Activated T-cell treated with anti-CD3 and anti-CD28 coated beads for 4 hours (primary cell): ENCODE data around the gene KRT39.
"Not testable (repeated sequence)": the region's sequence is repeated elsewhere in the genome, so short reads cannot be mapped to it uniquely, and the experiment has no call there.

Experiments
- DNase-seq: peaks from one replicate; pipeline ENCODE4 v3.0.0-alpha.2; 2020

The KRT39 gene

GRCh38 chr17:40966848-40967247 lies at the start of gene KRT39:
Gene KRT39 (minus strand): TSS chr17:40966948. CDS start chr17:40966856, 92 bp downstream.
- no peak for DNase-seq

- DNase-seq, result no peak
Measured at GRCh38 chr17:41015454-41015853, 48.7 kb upstream of the KRT39 start.

GRCh38 chr17:41013606-41014005 lies 46.9 kb upstream of the KRT39 start:
- DNase-seq, result no peak

GRCh38 chr17:41013181-41013580 lies 46.4 kb upstream of the KRT39 start:
- no peak for DNase-seq

DNA sequence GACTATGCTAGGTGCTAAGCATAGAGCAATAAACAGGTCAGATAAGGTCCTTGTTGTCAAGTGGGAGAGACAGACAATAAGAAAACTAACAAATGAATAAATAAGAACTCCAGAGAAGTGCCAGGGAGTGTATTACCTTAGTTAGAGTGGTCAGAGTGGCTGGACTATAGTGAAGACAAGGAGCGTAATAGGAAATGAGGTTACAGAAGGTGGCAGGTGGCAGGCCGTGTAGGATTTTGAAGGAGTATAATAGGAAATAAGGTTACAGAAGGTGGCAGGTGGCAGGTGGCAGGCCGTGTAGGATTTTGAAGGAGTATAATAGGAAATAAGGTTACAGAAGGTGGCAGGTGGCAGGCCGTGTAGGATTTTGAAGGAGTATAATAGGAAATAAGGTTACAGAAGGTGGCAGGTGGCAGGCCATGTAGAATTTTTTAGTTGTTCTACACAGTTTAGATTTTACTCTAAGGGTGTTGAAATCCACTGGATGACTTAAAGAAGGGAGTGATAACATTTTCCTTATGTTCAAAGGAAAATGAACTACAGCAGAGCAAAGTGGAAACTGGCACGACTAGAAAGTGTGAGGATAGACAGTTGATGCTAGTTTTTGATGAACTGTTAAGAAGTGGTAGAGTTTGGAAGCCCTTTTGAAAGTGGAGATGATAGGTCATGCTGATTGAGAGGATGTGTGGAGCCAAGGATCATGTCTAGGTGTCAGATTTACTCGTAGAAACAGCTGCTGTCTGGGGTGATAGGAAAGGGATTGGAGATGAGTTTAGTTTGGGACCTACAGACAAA lies 45.8 kb upstream of the KRT39 start:
- no peak for DNase-seq

GRCh38 chr17:41010441-41010840 lies 43.7 kb upstream of the KRT39 start:
- no peak for DNase-seq

DNA sequence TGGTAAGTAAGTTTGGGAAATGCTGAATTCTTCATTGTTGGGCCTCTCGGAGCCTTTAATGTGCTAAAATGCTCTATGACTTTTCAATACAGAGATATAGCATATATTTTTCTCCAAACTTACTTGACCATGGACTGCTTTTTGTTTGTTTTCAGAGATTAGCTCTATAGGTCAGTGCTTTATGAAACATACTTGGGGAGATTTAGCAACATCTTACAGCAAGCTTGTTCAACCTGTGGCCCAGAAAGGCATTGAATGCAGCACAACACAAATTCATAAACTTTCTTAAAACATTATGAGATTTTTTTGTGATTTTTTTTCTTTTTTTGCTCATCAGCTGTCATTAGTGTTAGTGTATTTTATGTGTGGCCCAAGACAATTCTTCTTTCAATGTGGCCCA lies 43.2 kb upstream of the KRT39 start:
- no peak for DNase-seq

DNA sequence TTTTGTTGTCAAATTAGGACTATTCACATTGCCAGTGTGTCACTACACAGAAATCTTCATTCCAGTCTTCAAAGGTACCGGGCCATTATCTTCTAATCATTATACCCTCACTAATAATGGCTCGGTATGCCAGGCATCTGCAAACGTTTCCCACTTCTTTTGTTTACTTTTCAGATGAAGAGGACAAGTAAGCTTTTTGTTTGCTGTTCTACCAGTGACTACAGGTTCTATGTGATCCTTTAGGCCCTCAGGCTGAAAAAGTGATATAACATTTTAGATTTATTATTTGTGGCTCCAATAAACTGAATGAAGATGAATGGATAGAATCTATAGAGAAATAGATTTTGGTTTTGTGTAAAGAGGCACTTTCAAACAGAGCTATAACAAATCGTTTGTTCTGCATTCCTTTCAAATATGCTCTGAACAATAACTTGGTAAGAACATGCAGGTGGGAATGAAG lies 42.6 kb upstream of the KRT39 start:
- no peak for DNase-seq

GRCh38 chr17:41008811-41009210 lies 42.1 kb upstream of the KRT39 start, which contains the start of gene KRTAP3-1:
Gene KRTAP3-1 (minus strand): TSS chr17:41009128. CDS start chr17:41009074, 54 bp downstream.
- DNase-seq, result no peak

GRCh38 chr17:41004397-41004796 lies 37.6 kb upstream of the KRT39 start:
- no peak for DNase-seq

- no peak for DNase-seq
Measured at GRCh38 chr17:41003926-41004325, 37.2 kb upstream of the KRT39 start.

DNA sequence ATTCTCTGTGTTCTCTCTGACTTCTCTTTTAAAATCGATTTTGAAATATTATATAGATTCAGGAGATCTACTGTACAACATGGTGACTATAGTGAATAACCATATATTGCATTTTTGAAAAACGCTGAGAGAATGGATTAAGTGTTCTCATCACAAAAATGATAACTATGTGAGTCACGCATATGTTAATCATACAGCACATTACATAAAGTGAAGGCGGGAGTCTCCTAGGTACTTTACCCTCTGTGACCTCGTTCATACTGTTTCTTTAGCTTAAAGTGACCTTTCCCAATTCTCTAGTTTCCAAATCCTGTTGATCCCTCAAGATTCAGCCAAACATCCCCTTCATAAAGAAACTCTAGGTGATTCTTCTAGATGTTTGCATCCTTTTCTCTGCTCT lies 36.1 kb upstream of the KRT39 start:
- no peak for DNase-seq

DNA sequence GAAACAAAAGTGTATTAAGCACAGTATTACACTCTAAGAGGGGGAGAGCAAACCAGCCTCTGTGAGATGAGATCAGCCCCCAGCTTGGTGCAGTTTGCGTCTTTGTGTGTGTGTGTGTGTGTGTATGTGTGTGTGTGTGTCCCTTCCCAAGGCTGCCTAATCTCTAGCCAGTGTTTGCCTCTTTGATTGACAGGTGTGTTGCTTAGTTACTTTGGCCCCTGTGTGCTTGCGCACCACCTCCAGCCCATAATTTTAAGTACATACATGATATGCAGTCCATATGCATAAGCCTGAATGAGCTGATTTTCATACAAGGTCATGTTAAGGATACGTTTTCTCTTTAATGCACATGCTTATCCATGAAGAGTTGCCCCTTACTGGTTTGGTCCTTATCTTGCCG lies 35.0 kb upstream of the KRT39 start:
- DNase-seq, result no peak

GRCh38 chr17:40999563-40999962 lies 32.8 kb upstream of the KRT39 start, which contains the start of gene KRTAP3-2:
Gene KRTAP3-2 (minus strand): TSS chr17:40999906. CDS start chr17:40999853, 53 bp downstream.
- DNase-seq, result not testable (repeated sequence)

DNA sequence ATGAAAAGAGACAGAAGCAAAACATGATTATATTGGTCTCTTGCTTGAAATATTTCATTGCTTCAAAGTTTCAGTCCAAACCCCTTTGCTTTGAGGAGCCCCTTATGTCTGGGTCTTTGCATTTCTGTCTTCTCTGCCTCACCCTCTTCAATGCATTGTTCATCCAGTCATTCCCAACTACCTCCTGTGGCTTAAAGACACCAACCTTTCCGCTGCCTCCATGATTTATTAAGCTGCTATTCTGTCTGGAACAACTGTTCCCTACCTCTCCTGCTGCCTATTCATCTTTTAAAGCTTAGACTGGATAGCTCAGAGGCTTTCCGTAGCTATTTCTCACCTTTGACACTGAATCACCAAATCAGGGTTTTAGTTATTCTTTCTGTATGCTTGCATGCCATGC lies 30.6 kb upstream of the KRT39 start:
- no peak for DNase-seq

DNA sequence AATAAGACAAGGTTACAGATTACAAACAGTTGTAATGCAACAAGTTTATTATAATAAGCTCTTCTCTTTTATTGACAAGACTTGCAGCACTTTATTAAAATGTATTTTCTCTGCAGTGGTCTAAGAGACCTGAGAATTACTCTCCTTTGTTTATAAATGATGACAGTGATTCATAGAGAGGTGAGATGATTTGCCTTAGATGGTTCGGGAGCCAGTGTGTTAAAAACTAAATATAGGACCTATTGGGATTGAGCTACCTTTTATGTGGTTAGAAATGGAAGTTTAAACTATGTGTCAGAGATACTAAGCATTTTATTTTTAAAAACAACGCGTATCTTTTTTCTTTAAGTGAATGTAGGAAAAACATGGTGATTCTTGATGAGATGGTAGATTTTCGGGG lies 30.1 kb upstream of the KRT39 start:
- no peak for DNase-seq

- DNase-seq, result no peak
Measured at GRCh38 chr17:40995116-40995515, 28.4 kb upstream of the KRT39 start.

- DNase-seq, result no peak
Measured at GRCh38 chr17:40993839-40994238, 27.1 kb upstream of the KRT39 start, which contains the start of gene KRTAP3-3. Gene KRTAP3-3 (minus strand): TSS chr17:40994164. CDS start chr17:40994097, 67 bp downstream.

DNA sequence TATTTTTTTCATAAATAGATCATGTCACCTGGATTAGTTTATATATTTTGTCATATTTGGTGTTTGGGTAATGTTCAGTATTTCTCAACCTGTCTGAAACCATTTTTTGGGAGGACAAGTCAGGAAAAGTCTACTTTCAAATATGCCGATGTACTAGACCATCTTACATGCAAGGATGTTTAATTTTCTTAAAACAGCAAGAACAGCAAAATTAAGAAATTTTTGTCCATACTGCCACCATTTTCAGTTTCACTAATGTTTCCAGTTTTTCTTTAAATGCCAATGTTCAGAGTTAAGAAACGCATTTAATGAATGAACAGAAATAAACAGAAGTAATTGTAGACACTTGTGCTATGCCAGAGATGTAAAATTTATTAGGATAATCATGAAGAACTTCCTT lies 26.3 kb upstream of the KRT39 start:
- DNase-seq, result no peak

- no peak for DNase-seq
Measured at GRCh38 chr17:40992666-40993065, 25.9 kb upstream of the KRT39 start.

DNA sequence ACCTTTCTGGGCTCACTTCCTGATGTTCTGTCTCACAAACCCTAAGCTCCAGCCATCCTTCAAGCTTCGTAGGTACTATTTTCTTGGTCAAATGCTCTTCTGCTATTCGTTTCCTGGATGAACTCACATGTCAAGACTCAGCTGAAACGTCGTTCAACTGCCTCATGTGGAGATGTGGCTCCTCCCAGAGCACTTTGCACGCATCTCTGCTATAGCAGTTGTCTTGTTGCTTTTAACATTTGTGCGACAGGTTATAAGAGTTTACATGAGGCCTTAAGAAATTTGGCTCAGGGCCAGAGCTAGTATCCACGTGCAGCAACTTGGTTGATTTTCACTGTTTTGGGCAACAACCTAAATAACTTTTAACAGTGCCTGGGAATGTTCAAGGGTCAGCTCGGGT lies 20.2 kb upstream of the KRT39 start:
- DNase-seq, result no peak

- DNase-seq, result no peak
Measured at GRCh38 chr17:40984226-40984625, 17.5 kb upstream of the KRT39 start, which contains the start of gene KRT40. Gene KRT40 (minus strand): TSS chr17:40984326. CDS start chr17:40984273, 53 bp downstream.

GRCh38 chr17:40981115-40981514 lies 14.4 kb upstream of the KRT39 start:
- no peak for DNase-seq

GRCh38 chr17:40980596-40980995 lies 13.8 kb upstream of the KRT39 start:
- no peak for DNase-seq

DNA sequence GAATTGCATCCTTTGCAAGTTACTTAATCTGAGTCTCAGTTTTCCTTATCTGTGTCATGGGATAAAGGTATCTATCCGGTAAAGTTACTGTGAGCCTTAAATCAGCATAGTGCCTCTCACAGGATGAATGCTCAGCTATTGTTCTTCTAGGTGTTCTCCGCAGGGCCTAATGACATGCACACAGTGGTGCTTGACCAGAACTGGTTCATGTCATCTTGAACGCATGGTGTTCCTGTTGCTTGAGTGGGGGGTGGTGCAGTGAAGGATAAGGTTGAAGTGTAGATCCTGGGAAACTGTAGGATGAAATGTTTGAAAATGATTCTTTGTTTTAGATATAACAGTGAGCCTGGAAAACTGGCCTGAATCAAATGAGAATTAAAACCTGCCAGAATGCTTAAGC lies 13.4 kb upstream of the KRT39 start:
- DNase-seq, result no peak
